ENCODE results near the gene BTC. TPM values are rescaled to one million over a fixed set of nuclear protein-coding genes. Genes with fewer than 3 reads are reported as not detected.

Gene BTC
- polyA plus RNA-seq, 1 donor from 2014 or later: not detected

- no peaks in the 10 kb centered on the region for H3F3A ChIP-seq (ENCODE audit: insufficient read depth, low read length, poor library complexity, severe bottlenecking)
- H3K27ac ChIP-seq (ENCODE audit: low read length): no peak overlapping the region
- H3K27me3 ChIP-seq (ENCODE audit: insufficient read depth, low read depth, low read length): no peaks in the 10 kb centered on the region
- H3K9me2 ChIP-seq (ENCODE audit: insufficient read depth, low read length): no peaks in the 10 kb centered on the region
- no peaks in the 10 kb centered on the region for H3K9me3 ChIP-seq (ENCODE audit: low read length)
- TF ChIP-seq SMC3 (conservative IDR thresholded peaks at IDR 0.05; ENCODE audit: poor library complexity): no peak
- TF ChIP-seq REST (IDR thresholded peaks at IDR 0.05; ENCODE audit: borderline replicate concordance): no peak
- TF ChIP-seq EP300 (conservative IDR thresholded peaks at IDR 0.05; ENCODE audit: poor library complexity, severe bottlenecking): no peak
- TF ChIP-seq MXI1 (conservative IDR thresholded peaks at IDR 0.05; ENCODE audit: poor library complexity, severe bottlenecking): no peak
- TF ChIP-seq POLR2AphosphoS5 (IDR thresholded peaks at IDR 0.05): no peak
- TF ChIP-seq RAD21 (conservative IDR thresholded peaks at IDR 0.05): no peak
- TF ChIP-seq TAF1 (IDR thresholded peaks at IDR 0.05; ENCODE audit: low read depth): no peak
- no peak for TF ChIP-seq EZH2 (IDR thresholded peaks at IDR 0.05; ENCODE audit: borderline replicate concordance, insufficient read depth, low read length, poor library complexity, severe bottlenecking)
- TF ChIP-seq CTCF (IDR thresholded peaks at IDR 0.05; ENCODE audit: poor library complexity, severe bottlenecking): no peak
- H2AFZ ChIP-seq (ENCODE audit: low read depth, low read length): no peak overlapping the region
- H3K36me3 ChIP-seq (ENCODE audit: insufficient read depth, low read length): no peaks in the 10 kb centered on the region
- H3K9ac ChIP-seq (ENCODE audit: low read length): no peak overlapping the region
- H3K4me2 ChIP-seq (ENCODE audit: low read length): no peak overlapping the region
- H3K4me3 ChIP-seq (ENCODE audit: low read length): no peak overlapping the region
- no peaks in the 10 kb centered on the region for H4K20me1 ChIP-seq (ENCODE audit: insufficient read depth)
- H3K79me2 ChIP-seq (replicated peaks; ENCODE audit: insufficient read depth, low read length): no peaks in the 10 kb centered on the region
Measured at GRCh38 chr4:74823194-74823593, 28.9 kb upstream of the BTC start.

DNA sequence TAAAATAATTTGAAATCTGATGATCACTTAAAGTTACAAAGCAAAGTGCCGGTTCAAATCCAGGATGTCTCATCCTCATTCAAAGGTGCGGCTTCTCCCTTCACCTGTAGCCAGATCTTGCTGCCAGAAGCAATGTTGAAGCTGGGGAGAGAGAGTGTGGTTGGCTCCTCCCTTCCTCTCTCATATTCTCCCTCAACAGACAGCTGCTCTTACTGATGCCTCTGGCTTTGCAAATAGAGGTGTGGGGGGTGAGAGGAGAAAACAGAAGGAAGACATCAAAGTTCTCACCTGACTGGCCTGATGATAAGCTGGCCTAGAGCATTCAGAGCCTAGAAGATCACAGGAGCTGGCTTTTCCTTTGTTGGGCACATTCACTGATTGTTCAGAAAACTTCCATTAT is 28.3 kb upstream of the BTC start:
- TF ChIP-seq TAF1 (IDR thresholded peaks at IDR 0.05; ENCODE audit: low read depth) (no peak), MXI1 (conservative IDR thresholded peaks at IDR 0.05; ENCODE audit: poor library complexity, severe bottlenecking) (no peak)
- H3K9me2 ChIP-seq (ENCODE audit: insufficient read depth, low read length): no peaks in the 10 kb centered on the region
- H2AFZ ChIP-seq (ENCODE audit: low read depth, low read length): no peak overlapping the region

DNA sequence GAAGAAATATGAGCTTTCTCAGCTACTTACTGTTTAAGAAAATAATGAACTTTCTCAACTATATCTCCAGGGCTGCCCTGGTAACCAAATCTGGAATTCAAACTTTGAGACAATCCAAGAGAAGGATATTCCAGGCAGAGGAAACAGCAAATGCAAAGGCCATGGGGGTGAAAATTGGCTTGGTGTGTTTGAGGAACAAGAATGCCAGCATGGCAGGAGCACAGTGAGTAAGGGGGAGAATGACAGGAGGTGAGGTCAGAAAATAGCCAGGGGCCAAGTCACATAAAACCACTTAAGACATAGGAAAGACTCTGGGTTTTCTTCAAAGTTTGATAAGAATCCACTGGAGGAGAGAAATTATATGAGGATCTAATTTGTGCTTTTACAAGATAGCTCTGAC is 27.2 kb upstream of the BTC start:
- H3K79me2 ChIP-seq (replicated peaks; ENCODE audit: insufficient read depth, low read length): no peaks in the 10 kb centered on the region
- H3K27me3 ChIP-seq (ENCODE audit: insufficient read depth, low read depth, low read length): no peaks in the 10 kb centered on the region
- no peaks in the 10 kb centered on the region for H4K20me1 ChIP-seq (ENCODE audit: insufficient read depth)
- H3K9me2 ChIP-seq (ENCODE audit: insufficient read depth, low read length): no peaks in the 10 kb centered on the region
- H3K9me3 ChIP-seq (ENCODE audit: low read length): no peaks in the 10 kb centered on the region
- no peak overlapping the region for H3K4me3 ChIP-seq (ENCODE audit: low read length)
- no peak overlapping the region for H3K4me2 ChIP-seq (ENCODE audit: low read length)
- H3K27ac ChIP-seq (ENCODE audit: low read length): no peak overlapping the region
- no peaks in the 10 kb centered on the region for H3K36me3 ChIP-seq (ENCODE audit: insufficient read depth, low read length)
- TF ChIP-seq EZH2 (IDR thresholded peaks at IDR 0.05; ENCODE audit: borderline replicate concordance, insufficient read depth, low read length, poor library complexity, severe bottlenecking) (no peak), TAF1 (IDR thresholded peaks at IDR 0.05; ENCODE audit: low read depth) (no peak), CTCF (IDR thresholded peaks at IDR 0.05; ENCODE audit: poor library complexity, severe bottlenecking) (no peak)
- no peak overlapping the region for H3K9ac ChIP-seq (ENCODE audit: low read length)
- H3F3A ChIP-seq (ENCODE audit: insufficient read depth, low read length, poor library complexity, severe bottlenecking): no peaks in the 10 kb centered on the region
- H2AFZ ChIP-seq (ENCODE audit: low read depth, low read length): no peak overlapping the region

More for the DNA sequence above, 28.3 kb upstream of the BTC start:
- no peak overlapping the region for H3K4me2 ChIP-seq (ENCODE audit: low read length)
- no peaks in the 10 kb centered on the region for H3K9me3 ChIP-seq (ENCODE audit: low read length)
- no peaks in the 10 kb centered on the region for H3K27me3 ChIP-seq (ENCODE audit: insufficient read depth, low read depth, low read length)
- no peak overlapping the region for H3K27ac ChIP-seq (ENCODE audit: low read length)
- H3K36me3 ChIP-seq (ENCODE audit: insufficient read depth, low read length): no peaks in the 10 kb centered on the region
- H3K4me3 ChIP-seq (ENCODE audit: low read length): no peak overlapping the region
- H4K20me1 ChIP-seq (ENCODE audit: insufficient read depth): no peaks in the 10 kb centered on the region
- no peaks in the 10 kb centered on the region for H3F3A ChIP-seq (ENCODE audit: insufficient read depth, low read length, poor library complexity, severe bottlenecking)
- H3K79me2 ChIP-seq (replicated peaks; ENCODE audit: insufficient read depth, low read length): no peaks in the 10 kb centered on the region
- H3K9ac ChIP-seq (ENCODE audit: low read length): no peak overlapping the region

Measured in neural cell (in vitro differentiated cells).